NB4 (cell line): ENCODE results near the gene NPEPL1.

Experiments
- MYC ChIP-seq: IDR thresholded peaks from 2 replicates; pipeline ENCODE4 v1.6.1; 2011; ENCODE audit warnings: low read depth, low read length
- POLR2A ChIP-seq: IDR thresholded peaks from 2 replicates; pipeline ENCODE4 v1.6.1; 2011; ENCODE audit warnings: mild to moderate bottlenecking; ENCODE audit not compliant: insufficient read length; ENCODE audit errors: extremely low read depth
- TF ChIP-seq, protein P1 (sequence below): IDR thresholded peaks from one replicate; pipeline ENCODE4 v1.5.1; 2012; ENCODE audit warnings: low read depth, low read length

DNA sequence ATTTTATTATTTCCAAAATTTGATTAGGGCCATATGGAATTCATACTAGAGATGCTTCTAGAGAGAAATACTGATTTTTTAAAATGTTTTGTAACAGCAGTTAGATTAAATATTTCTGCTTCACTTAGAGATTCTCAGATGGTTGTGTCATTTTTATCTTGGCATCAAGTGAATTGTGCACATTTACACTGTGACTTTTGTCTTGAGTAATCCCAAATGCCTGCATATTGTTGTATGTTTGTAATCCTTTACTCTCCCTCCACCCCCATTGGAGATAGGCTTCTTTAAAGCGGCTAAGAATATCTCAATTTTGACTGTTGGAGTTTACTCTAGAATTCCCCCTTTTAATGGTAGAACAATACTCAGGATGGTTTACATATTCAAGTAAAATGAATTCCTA, 22.5 kb upstream of the NPEPL1 start:
- TF ChIP-seq, protein P1, sequence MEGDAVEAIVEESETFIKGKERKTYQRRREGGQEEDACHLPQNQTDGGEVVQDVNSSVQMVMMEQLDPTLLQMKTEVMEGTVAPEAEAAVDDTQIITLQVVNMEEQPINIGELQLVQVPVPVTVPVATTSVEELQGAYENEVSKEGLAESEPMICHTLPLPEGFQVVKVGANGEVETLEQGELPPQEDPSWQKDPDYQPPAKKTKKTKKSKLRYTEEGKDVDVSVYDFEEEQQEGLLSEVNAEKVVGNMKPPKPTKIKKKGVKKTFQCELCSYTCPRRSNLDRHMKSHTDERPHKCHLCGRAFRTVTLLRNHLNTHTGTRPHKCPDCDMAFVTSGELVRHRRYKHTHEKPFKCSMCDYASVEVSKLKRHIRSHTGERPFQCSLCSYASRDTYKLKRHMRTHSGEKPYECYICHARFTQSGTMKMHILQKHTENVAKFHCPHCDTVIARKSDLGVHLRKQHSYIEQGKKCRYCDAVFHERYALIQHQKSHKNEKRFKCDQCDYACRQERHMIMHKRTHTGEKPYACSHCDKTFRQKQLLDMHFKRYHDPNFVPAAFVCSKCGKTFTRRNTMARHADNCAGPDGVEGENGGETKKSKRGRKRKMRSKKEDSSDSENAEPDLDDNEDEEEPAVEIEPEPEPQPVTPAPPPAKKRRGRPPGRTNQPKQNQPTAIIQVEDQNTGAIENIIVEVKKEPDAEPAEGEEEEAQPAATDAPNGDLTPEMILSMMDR, result no peak
- TF ChIP-seq POLR2A (no peak), MYC (no peak)
